ENCODE results near the gene ITGB3.

The ITGB3 gene

DNA sequence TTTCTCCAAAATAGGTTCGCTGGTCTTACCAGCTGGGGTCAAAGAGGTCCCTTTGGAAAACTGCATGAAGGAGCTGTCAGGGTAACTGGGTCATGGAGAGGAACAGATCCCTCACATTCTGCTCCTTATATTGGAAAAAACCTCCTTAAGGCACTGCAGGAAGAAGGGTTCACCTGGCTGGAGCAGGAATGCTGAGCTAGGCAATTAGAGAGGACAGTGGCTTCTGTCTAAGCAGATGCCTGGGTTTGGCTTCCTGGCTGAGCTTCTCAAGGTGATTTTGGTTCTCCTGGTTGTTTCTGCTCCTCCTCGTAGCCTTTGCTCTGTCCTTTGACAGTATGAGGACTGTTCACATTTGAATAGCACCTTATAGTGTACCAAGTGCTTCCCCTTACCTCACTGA, 19.6 kb downstream of the ITGB3 start:
- no peaks in the 10 kb centered on the region for H3K36me3 ChIP-seq (ENCODE audit: control insufficient read depth, insufficient read depth, low read length)
- no peaks in the 10 kb centered on the region for H3K27me3 ChIP-seq (ENCODE audit: control insufficient read depth, insufficient read depth, low read length, poor library complexity, severe bottlenecking)
- 93 to 97% methylated on average over 2 of the region's 2 CpGs for WGBS, 2 experiments
- no peak overlapping the region for H3K27ac ChIP-seq (ENCODE audit: insufficient read depth, low read depth, low read length, poor library complexity, severe bottlenecking)
- H3K4me1 ChIP-seq (ENCODE audit: control insufficient read depth, insufficient read depth, low read length), result peaks cover 25% of the 10 kb centered on the region
- H3K9me3 ChIP-seq (ENCODE audit: control insufficient read depth, low read length), result no peaks in the 10 kb centered on the region
- H3K4me3 ChIP-seq (ENCODE audit: insufficient read depth, low read depth, low read length), result no peak overlapping the region

GRCh38 chr17:47274319-47275069, 20.9 kb downstream of the ITGB3 start:
- Histone ChIP-seq H3K36me3 (ENCODE audit: control insufficient read depth, insufficient read depth, low read length) (no peaks in the 10 kb centered on the region), H3K9me3 (ENCODE audit: control insufficient read depth, low read length) (no peaks in the 10 kb centered on the region), H3K4me3 (ENCODE audit: insufficient read depth, low read depth, low read length) (no peak overlapping the region), H3K27ac (ENCODE audit: insufficient read depth, low read depth, low read length, poor library complexity, severe bottlenecking) (no peak overlapping the region), H3K4me1 (ENCODE audit: control insufficient read depth, insufficient read depth, low read length) (peaks cover 25% of the 10 kb centered on the region), H3K27me3 (ENCODE audit: control insufficient read depth, insufficient read depth, low read length, poor library complexity, severe bottlenecking) (no peaks in the 10 kb centered on the region)
- 84 to 87% methylated on average over 5 of the region's 5 CpGs for WGBS, 2 experiments

- no peak overlapping the region for H3K27ac ChIP-seq (ENCODE audit: insufficient read depth, low read depth, low read length, poor library complexity, severe bottlenecking)
- no peaks in the 10 kb centered on the region for H3K9me3 ChIP-seq (ENCODE audit: control insufficient read depth, low read length)
- H3K27me3 ChIP-seq (ENCODE audit: control insufficient read depth, insufficient read depth, low read length, poor library complexity, severe bottlenecking), result no peaks in the 10 kb centered on the region
- H3K4me1 ChIP-seq (ENCODE audit: control insufficient read depth, insufficient read depth, low read length), result peaks cover 27% of the 10 kb centered on the region
- no peaks in the 10 kb centered on the region for H3K36me3 ChIP-seq (ENCODE audit: control insufficient read depth, insufficient read depth, low read length)
- peak overlapping the region; percentile 3 for H3K4me3 ChIP-seq (ENCODE audit: insufficient read depth, low read depth, low read length)
- 6 to 8% methylated on average over 12 to 13 of the region's 13 CpGs for WGBS, 2 experiments
Measured at GRCh38 chr17:47275245-47275984, 21.8 kb downstream of the ITGB3 start.

GRCh38 chr17:47276444-47276843, 22.8 kb downstream of the ITGB3 start:
- no peak overlapping the region for H3K4me3 ChIP-seq (ENCODE audit: insufficient read depth, low read depth, low read length)
- no peak overlapping the region for H3K27ac ChIP-seq (ENCODE audit: insufficient read depth, low read depth, low read length, poor library complexity, severe bottlenecking)
- H3K27me3 ChIP-seq (ENCODE audit: control insufficient read depth, insufficient read depth, low read length, poor library complexity, severe bottlenecking), result no peaks in the 10 kb centered on the region
- peaks cover 30% of the 10 kb centered on the region for H3K4me1 ChIP-seq (ENCODE audit: control insufficient read depth, insufficient read depth, low read length)
- 91 to 94% methylated on average over 3 of the region's 3 CpGs for WGBS, 2 experiments
- no peaks in the 10 kb centered on the region for H3K9me3 ChIP-seq (ENCODE audit: control insufficient read depth, low read length)
- no peaks in the 10 kb centered on the region for H3K36me3 ChIP-seq (ENCODE audit: control insufficient read depth, insufficient read depth, low read length)

- H3K27ac ChIP-seq (ENCODE audit: insufficient read depth, low read depth, low read length, poor library complexity, severe bottlenecking), result no peak overlapping the region
- peaks cover 30% of the 10 kb centered on the region for H3K4me1 ChIP-seq (ENCODE audit: control insufficient read depth, insufficient read depth, low read length)
- 49 to 54% methylated on average over 10 of the region's 10 CpGs for WGBS, 2 experiments
Measured at GRCh38 chr17:47276868-47277267, 23.2 kb downstream of the ITGB3 start.

DNA sequence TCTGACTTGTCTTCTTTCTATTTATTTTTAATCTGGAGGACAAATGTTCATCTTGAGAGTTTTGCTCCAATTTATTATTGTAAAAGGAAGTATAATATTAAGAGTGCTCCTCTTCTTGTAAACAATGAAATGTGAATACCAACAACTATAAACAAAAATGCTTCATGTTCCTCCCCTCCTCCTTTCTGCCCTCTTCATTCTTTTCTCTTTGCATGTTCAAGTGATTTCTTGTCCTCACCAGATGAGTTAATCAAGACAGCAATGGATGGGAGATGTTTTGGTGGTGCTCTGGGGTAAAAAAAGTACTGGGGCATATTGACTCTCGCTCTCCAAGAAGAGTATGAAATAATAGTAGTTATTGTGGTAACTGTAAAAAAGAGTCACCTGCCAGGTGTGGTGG, 24.3 kb downstream of the ITGB3 start:
- Histone ChIP-seq H3K4me1 (ENCODE audit: control insufficient read depth, insufficient read depth, low read length) (peaks cover 30% of the 10 kb centered on the region), H3K4me3 (ENCODE audit: insufficient read depth, low read depth, low read length) (no peak overlapping the region), H3K27me3 (ENCODE audit: control insufficient read depth, insufficient read depth, low read length, poor library complexity, severe bottlenecking) (no peaks in the 10 kb centered on the region), H3K27ac (ENCODE audit: insufficient read depth, low read depth, low read length, poor library complexity, severe bottlenecking) (no peak overlapping the region), H3K36me3 (ENCODE audit: control insufficient read depth, insufficient read depth, low read length) (no peaks in the 10 kb centered on the region), H3K9me3 (ENCODE audit: control insufficient read depth, low read length) (no peaks in the 10 kb centered on the region)
- WGBS, 2 experiments, result 91 to 97% methylated on average over 1 of the region's 1 CpG

More at GRCh38 chr17:47276868-47277267, 23.2 kb downstream of the ITGB3 start:
- Histone ChIP-seq H3K27me3 (ENCODE audit: control insufficient read depth, insufficient read depth, low read length, poor library complexity, severe bottlenecking) (no peaks in the 10 kb centered on the region), H3K36me3 (ENCODE audit: control insufficient read depth, insufficient read depth, low read length) (no peaks in the 10 kb centered on the region), H3K9me3 (ENCODE audit: control insufficient read depth, low read length) (no peaks in the 10 kb centered on the region), H3K4me3 (ENCODE audit: insufficient read depth, low read depth, low read length) (no peak overlapping the region)

- H3K27me3 ChIP-seq (ENCODE audit: control insufficient read depth, insufficient read depth, low read length, poor library complexity, severe bottlenecking), result no peaks in the 10 kb centered on the region
- 85 to 87% methylated on average over 3 to 4 of the region's 4 CpGs for WGBS, 2 experiments
- no peak overlapping the region for H3K4me3 ChIP-seq (ENCODE audit: insufficient read depth, low read depth, low read length)
- no peaks in the 10 kb centered on the region for H3K36me3 ChIP-seq (ENCODE audit: control insufficient read depth, insufficient read depth, low read length)
- H3K9me3 ChIP-seq (ENCODE audit: control insufficient read depth, low read length), result no peaks in the 10 kb centered on the region
- no peak overlapping the region for H3K27ac ChIP-seq (ENCODE audit: insufficient read depth, low read depth, low read length, poor library complexity, severe bottlenecking)
- peaks cover 30% of the 10 kb centered on the region for H3K4me1 ChIP-seq (ENCODE audit: control insufficient read depth, insufficient read depth, low read length)
Measured at GRCh38 chr17:47278561-47278960, 24.9 kb downstream of the ITGB3 start.

- Histone ChIP-seq H3K4me3 (ENCODE audit: insufficient read depth, low read depth, low read length) (no peak overlapping the region), H3K36me3 (ENCODE audit: control insufficient read depth, insufficient read depth, low read length) (no peaks in the 10 kb centered on the region), H3K27me3 (ENCODE audit: control insufficient read depth, insufficient read depth, low read length, poor library complexity, severe bottlenecking) (no peaks in the 10 kb centered on the region), H3K9me3 (ENCODE audit: control insufficient read depth, low read length) (no peaks in the 10 kb centered on the region), H3K4me1 (ENCODE audit: control insufficient read depth, insufficient read depth, low read length) (peaks cover 30% of the 10 kb centered on the region), H3K27ac (ENCODE audit: insufficient read depth, low read depth, low read length, poor library complexity, severe bottlenecking) (peak overlapping the region; percentile 83)
- 82 to 85% methylated on average over 10 of the region's 10 CpGs for WGBS, 2 experiments
Measured at GRCh38 chr17:47279062-47279801, 25.6 kb downstream of the ITGB3 start.

DNA sequence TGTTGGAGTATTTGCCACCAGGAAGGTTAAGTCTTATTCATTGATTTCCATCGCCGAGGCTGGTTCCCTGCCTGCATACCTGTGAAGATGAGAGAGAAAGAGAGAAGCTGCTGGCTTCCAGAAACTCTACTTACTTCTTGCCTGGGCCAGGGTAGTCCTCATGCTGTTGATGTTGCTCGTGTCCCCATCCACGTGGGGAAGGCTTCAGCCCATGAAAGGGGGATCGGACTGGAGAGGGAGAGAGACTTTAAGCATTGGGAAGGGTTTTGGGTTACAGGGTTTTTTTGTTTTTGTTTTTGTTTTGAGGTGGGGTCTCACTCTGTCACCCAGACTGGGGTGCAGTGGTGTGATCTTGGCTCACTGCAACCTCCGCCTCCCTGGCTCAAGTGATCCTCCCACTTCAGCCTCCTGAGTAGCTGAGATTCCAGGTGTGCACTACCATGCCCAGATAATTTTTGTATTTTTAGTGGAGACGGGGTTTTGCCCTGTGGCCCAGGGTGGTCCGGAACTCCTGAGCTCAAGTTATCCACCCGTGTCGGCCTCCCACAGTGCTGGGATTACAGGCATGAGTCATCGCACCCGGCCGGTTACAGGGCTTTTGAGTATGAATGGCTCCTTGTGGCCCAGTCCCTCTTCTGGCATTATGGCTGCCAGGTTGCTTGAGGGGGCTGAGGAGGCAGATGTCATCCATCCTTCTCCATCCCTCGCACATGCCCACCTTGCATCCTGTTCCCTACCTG, 26.6 kb downstream of the ITGB3 start:
- no peaks in the 10 kb centered on the region for H3K36me3 ChIP-seq (ENCODE audit: control insufficient read depth, insufficient read depth, low read length)
- no peaks in the 10 kb centered on the region for H3K27me3 ChIP-seq (ENCODE audit: control insufficient read depth, insufficient read depth, low read length, poor library complexity, severe bottlenecking)
- peak overlapping the region; percentile 83 for H3K27ac ChIP-seq (ENCODE audit: insufficient read depth, low read depth, low read length, poor library complexity, severe bottlenecking)
- H3K4me3 ChIP-seq (ENCODE audit: insufficient read depth, low read depth, low read length), result no peak overlapping the region
- WGBS, 2 experiments, result 86 to 88% methylated on average over 14 of the region's 14 CpGs
- H3K4me1 ChIP-seq (ENCODE audit: control insufficient read depth, insufficient read depth, low read length), result peaks cover 23% of the 10 kb centered on the region
- H3K9me3 ChIP-seq (ENCODE audit: control insufficient read depth, low read length), result no peaks in the 10 kb centered on the region

All from ectodermal cell (in vitro differentiated cells).